Osteoblast (primary cell): ENCODE data around the gene RIN3. TPM values are rescaled to one million over a fixed set of nuclear protein-coding genes. Genes with fewer than 3 reads are reported as not detected.

Experiments
- DNase-seq: peaks from one replicate; pipeline ENCODE4 v3.0.0; 2011; ENCODE audit warnings: low spot score, mixed read lengths; ENCODE audit not compliant: insufficient read length; ENCODE audit errors: missing footprints
- H2AFZ ChIP-seq: 2 replicates; pipeline ENCODE4 v1.6.0; 2011; ENCODE audit warnings: mild to moderate bottlenecking, low read length
- H3K27ac ChIP-seq: 2 replicates; pipeline ENCODE4 v1.5.1; 2011; ENCODE audit warnings: mild to moderate bottlenecking, low read depth, low read length, moderate library complexity
- H3K27me3 ChIP-seq: 2 replicates; pipeline ENCODE4 v1.6.0; 2012; ENCODE audit warnings: mild to moderate bottlenecking, control low read depth, inconsistent platforms, low read length, moderate library complexity; ENCODE audit not compliant: insufficient read depth
- H3K36me3 ChIP-seq: 2 replicates; pipeline ENCODE4 v1.5.1; 2011; ENCODE audit warnings: mild to moderate bottlenecking, low read length, control low read depth, moderate library complexity; ENCODE audit not compliant: insufficient read depth
- H3K4me1 ChIP-seq: 2 replicates; pipeline ENCODE4 v1.5.1; 2011; ENCODE audit warnings: mild to moderate bottlenecking, low read length, control low read depth, moderate library complexity; ENCODE audit not compliant: insufficient read depth
- H3K4me2 ChIP-seq: 2 replicates; pipeline ENCODE4 v1.6.0; 2011; ENCODE audit warnings: mild to moderate bottlenecking, low read length; ENCODE audit not compliant: insufficient read depth
- H3K4me3 ChIP-seq: fragments of 200-600 bp; sonication (generic); 3 replicates; pipeline ENCODE4 v1.5.1; 2012; ENCODE audit warnings: mild to moderate bottlenecking, low read length, inconsistent platforms; ENCODE audit not compliant: insufficient read depth
- H3K79me2 ChIP-seq: 2 replicates; pipeline ENCODE4 v1.6.0; 2012; ENCODE audit warnings: mild to moderate bottlenecking, low read length, control low read depth, inconsistent platforms; ENCODE audit not compliant: insufficient read depth
- H3K9me3 ChIP-seq: 2 replicates; pipeline ENCODE4 v1.5.1; 2011; ENCODE audit warnings: low read depth, low read length, control low read depth
- H4K20me1 ChIP-seq: 2 replicates; pipeline ENCODE4 v1.6.0; 2012; ENCODE audit warnings: mild to moderate bottlenecking, low read length, control low read depth; ENCODE audit not compliant: insufficient read depth
- total RNA-seq: library from RNA; depleted of rRNA; stranded (reverse); fragments of >200 nt; gene quantifications from 2 replicates; pipeline ENCODE4 v1.2.3, GENCODE V29; 2012
- TF ChIP-seq, protein P1 (sequence below): IDR thresholded peaks from 2 replicates; pipeline ENCODE4 v1.5.1; 2011; ENCODE audit warnings: mild to moderate bottlenecking, low read depth, low read length, moderate library complexity; ENCODE audit errors: extremely low read depth

RIN3 gene
- total RNA-seq, 1 donor = 7.6 TPM

DNA sequence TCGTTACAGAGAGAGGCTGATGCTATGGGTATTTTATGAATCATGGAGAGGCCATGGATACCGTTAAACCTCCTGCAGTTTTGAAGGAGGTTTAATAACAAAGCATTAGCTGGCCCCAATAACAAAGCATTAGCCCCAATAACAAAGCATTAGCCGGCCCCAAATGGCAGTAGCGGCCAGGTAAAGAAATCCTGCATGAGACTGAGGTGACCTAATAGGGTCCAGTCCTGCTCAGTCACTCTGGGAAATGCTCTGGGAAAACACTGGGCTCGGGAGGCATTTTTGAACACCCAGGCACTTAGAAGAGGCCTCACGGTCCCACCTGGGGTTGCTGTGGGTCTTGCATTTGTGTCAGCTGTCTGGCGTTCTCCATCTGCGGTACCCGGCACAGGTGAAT, 776 bp upstream of the RIN3 start:
- DNase-seq = no peak
- no peak overlapping the region for H2AFZ ChIP-seq
- H3K9me3 ChIP-seq = no peaks in the 10 kb centered on the region
- H3K27ac ChIP-seq = peak overlapping the region; percentile 89
- TF ChIP-seq, protein P1, sequence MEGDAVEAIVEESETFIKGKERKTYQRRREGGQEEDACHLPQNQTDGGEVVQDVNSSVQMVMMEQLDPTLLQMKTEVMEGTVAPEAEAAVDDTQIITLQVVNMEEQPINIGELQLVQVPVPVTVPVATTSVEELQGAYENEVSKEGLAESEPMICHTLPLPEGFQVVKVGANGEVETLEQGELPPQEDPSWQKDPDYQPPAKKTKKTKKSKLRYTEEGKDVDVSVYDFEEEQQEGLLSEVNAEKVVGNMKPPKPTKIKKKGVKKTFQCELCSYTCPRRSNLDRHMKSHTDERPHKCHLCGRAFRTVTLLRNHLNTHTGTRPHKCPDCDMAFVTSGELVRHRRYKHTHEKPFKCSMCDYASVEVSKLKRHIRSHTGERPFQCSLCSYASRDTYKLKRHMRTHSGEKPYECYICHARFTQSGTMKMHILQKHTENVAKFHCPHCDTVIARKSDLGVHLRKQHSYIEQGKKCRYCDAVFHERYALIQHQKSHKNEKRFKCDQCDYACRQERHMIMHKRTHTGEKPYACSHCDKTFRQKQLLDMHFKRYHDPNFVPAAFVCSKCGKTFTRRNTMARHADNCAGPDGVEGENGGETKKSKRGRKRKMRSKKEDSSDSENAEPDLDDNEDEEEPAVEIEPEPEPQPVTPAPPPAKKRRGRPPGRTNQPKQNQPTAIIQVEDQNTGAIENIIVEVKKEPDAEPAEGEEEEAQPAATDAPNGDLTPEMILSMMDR = no peak
- H3K27me3 ChIP-seq = no peaks in the 10 kb centered on the region
- peak overlapping the region; percentile 85 for H3K4me2 ChIP-seq
- peaks cover 41% of the 10 kb centered on the region for H3K79me2 ChIP-seq
- no peaks in the 10 kb centered on the region for H3K36me3 ChIP-seq
- H3K4me1 ChIP-seq = peaks cover 25% of the 10 kb centered on the region
- H4K20me1 ChIP-seq = peaks cover 27% of the 10 kb centered on the region
- H3K4me3 ChIP-seq = peak overlapping the region; percentile 85

DNA sequence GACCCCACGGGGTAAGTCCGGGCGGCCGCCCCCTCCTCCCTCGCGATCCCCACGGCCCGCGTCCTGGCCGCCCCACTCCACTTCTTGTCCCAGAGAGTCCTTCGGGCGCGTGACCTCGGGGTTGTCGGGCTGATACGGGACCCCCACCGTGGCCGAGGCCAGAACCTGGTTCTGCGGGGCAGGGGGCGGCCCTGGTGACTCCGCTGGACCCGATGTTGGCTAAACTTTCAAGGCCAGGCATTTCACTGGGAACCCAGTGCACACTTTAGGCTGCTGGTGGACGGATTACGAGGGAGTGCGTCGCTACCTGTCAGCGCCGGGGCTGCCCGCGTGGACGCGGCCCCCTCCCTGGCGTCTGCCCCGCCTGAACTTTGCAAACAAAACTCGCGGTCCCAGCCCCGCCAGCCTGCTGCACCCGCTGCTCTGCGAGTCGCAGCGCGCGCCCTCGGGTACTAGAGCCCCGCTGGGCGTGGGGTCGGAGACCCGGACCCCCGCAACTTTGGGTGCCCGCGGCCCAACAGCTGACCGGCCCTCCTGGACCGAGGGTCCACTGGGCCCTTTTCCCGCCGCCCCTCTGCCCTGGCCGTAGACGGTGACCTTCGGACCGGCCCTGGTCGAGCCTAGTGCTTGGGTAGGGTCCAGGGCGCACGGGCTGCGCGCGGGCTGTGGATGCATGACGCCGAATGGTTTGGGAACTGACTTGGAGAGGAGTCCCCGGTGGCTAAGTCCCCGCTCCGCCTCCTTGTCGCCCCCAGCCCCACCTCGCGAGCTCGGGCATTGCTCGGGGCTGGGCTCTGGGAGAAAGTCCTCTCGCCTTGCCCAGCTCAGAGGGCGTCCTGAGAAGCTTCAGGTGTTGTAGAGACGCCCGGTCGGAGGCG, 624 bp downstream of the RIN3 start:
- Histone ChIP-seq H3K27me3 (no peaks in the 10 kb centered on the region), H3K36me3 (no peaks in the 10 kb centered on the region), H3K9me3 (no peaks in the 10 kb centered on the region), H3K27ac (peak overlapping the region; percentile 89), H3K4me1 (peaks cover 25% of the 10 kb centered on the region), H4K20me1 (peaks cover 35% of the 10 kb centered on the region), H3K4me2 (peak overlapping the region; percentile 85), H3K79me2 (peaks cover 55% of the 10 kb centered on the region), H2AFZ (peak overlapping the region; percentile 78), H3K4me3 (peak overlapping the region; percentile 85)
- DNase-seq = peak; percentile 94
- TF ChIP-seq, protein P1 = no peak

DNA sequence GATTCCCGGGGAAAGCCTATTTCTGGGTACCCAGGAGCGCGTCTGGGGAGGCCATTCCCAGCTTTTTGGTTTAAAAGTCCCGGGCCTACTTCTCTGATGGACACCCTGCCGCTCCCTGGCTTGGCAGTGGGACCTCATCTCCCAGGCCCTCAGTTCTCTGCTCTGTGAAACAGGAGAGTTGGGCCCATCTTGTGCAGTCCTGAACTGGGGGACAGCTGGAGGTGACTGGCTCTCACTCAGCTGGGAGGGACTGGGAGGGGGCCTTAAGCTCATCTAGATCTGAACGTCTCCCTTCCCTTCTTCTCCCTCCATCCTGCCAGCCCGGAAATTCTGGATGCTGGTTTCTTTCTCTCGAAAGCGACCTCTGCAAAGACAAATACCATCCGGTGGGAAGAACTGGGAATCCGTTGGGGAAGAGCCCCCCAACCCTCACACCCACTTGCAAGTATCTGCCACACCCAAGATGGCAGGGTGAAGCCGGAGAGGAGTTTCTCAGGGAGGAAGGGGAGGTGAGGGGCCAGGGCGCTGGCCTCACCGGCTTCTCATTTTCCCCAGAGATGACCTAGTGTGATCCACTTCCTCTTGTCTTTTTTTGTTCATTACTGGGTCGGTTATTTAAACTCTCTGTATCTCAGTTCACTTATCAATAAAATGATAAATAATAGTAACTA, 1.4 kb downstream of the RIN3 start:
- no peaks in the 10 kb centered on the region for H3K36me3 ChIP-seq
- TF ChIP-seq, protein P1 = no peak
- H3K27ac ChIP-seq = peak overlapping the region; percentile 89
- H3K79me2 ChIP-seq = peaks cover 62% of the 10 kb centered on the region
- H3K27me3 ChIP-seq = no peaks in the 10 kb centered on the region
- DNase-seq = peak; percentile 88
- H4K20me1 ChIP-seq = peaks cover 43% of the 10 kb centered on the region
- H2AFZ ChIP-seq = no peak overlapping the region
- peak overlapping the region; percentile 85 for H3K4me3 ChIP-seq
- H3K9me3 ChIP-seq = no peaks in the 10 kb centered on the region
- H3K4me2 ChIP-seq = peak overlapping the region; percentile 85
- H3K4me1 ChIP-seq = peaks cover 25% of the 10 kb centered on the region
